GM12878 (cell line): Measurements from ENCODE around the gene ACTL8. TPM values are rescaled to one million over a fixed set of nuclear protein-coding genes. Genes with fewer than 3 reads are reported as not detected.

Experiments used
- ATAC-seq: fragments of 200-7000 bp; cut with Tn5 transposase; 3 replicates; pipeline ENCODE4 v1.9.1; 2020; ENCODE audit warnings: mild to moderate bottlenecking, moderate library complexity
- BruUV-seq: library from RNA; stranded (reverse); fragments of 400-500 nt; replicated peaks from 2 replicates; lab custom pipeline; 2021; lab: Mats Ljungman, UMichigan
- CTCF ChIA-PET: fragments of 300-600 bp; sonication (Branson Sonifier 250); formaldehyde crosslinking; extraction: SDS; loops from one replicate; lab custom pipeline; 2021; ENCODE audit warnings: inconsistent platforms; lab: Yijun Ruan, JAX
- POLR2A ChIA-PET: fragments of 350-600 bp; formaldehyde crosslinking; extraction: SDS; loops from one replicate; lab custom pipeline; 2021; ENCODE audit warnings: inconsistent platforms; lab: Charles Lee
- RAD21 ChIA-PET: fragments of 300-600 bp; sonication (Branson Sonifier 250); formaldehyde crosslinking; loops from one replicate; lab custom pipeline; 2023; ENCODE audit warnings: antibody characterized with exemption; ENCODE audit not compliant: unreplicated experiment; lab: Charles Lee
- SMC1A ChIA-PET: fragments of 300-600 bp; sonication (Branson Sonifier 250); formaldehyde crosslinking; loops from one replicate; lab custom pipeline; 2023; ENCODE audit not compliant: unreplicated experiment, uncharacterized antibody; lab: Charles Lee
- DNase-seq: peaks from one replicate; pipeline ENCODE4 v3.0.0-alpha.2; 2011; ENCODE audit warnings: low read depth, low spot score
- FAIRE-seq: peaks from 3 replicates; lab custom pipeline; 2011; peaks lifted over from hg19 to GRCh38; lab: Jason Lieb, UNC
- H2AFZ ChIP-seq: 2 replicates; pipeline ENCODE4 v1.6.0; 2011; ENCODE audit warnings: low read depth, low read length, control low read depth; ENCODE audit not compliant: control insufficient read depth
- H3K27ac ChIP-seq: 2 replicates; pipeline ENCODE4 v1.5.1; 2011; ENCODE audit warnings: control low read depth; ENCODE audit not compliant: control insufficient read depth, insufficient read depth
- H3K27me3 ChIP-seq, 2 experiments: replicated peaks in 1 of 2; 2 replicates each; pipeline versions ENCODE4 v1.6.0 to v1.6.1; 2011; ENCODE audit warnings: low read length in 1 of 2; ENCODE audit not compliant: control insufficient read depth in 2 of 2, insufficient read depth in 2 of 2
- H3K36me3 ChIP-seq, 2 experiments: 2 replicates each; pipeline ENCODE4 v1.5.1; 2011; ENCODE audit warnings: low read length in 1 of 2; ENCODE audit not compliant: control insufficient read depth in 2 of 2, insufficient read depth in 2 of 2
- H3K4me1 ChIP-seq: 2 replicates; pipeline ENCODE4 v1.6.1; 2011; ENCODE audit warnings: mild to moderate bottlenecking, low read length, moderate library complexity, mixed read lengths; ENCODE audit not compliant: control insufficient read depth, insufficient read depth
- H3K4me2 ChIP-seq: 2 replicates; pipeline ENCODE4 v1.6.0; 2011; ENCODE audit warnings: control low read depth; ENCODE audit not compliant: control insufficient read depth, insufficient read depth
- H3K4me3 ChIP-seq: fragments of 200-600 bp; sonication (generic); 2 replicates; pipeline ENCODE4 v1.5.1; 2016
- H3K79me2 ChIP-seq: 2 replicates; pipeline ENCODE4 v1.6.0; 2011; ENCODE audit warnings: low read length; ENCODE audit not compliant: control insufficient read depth, insufficient read depth
- H3K9ac ChIP-seq: 2 replicates; pipeline ENCODE4 v1.8.0; 2011; ENCODE audit warnings: low read length, control low read depth, mixed read lengths; ENCODE audit not compliant: control insufficient read depth, insufficient read depth
- H3K9me3 ChIP-seq: replicated peaks from 3 replicates; pipeline ENCODE4 v1.5.1; 2011; ENCODE audit warnings: mild to moderate bottlenecking, low read length; ENCODE audit not compliant: control insufficient read depth, insufficient read depth
- H4K20me1 ChIP-seq: 2 replicates; pipeline ENCODE4 v1.6.0; 2011; ENCODE audit not compliant: control insufficient read depth, insufficient read depth
- BMI1 ChIP-seq: fragments of 450-650 bp; IDR thresholded peaks from 2 replicates; pipeline ENCODE4 v1.6.1; 2016; ENCODE audit warnings: mild to moderate bottlenecking, moderate library complexity, borderline replicate concordance
- CEBPB ChIP-seq, 2 experiments: fragments of 150-350 bp in 1 of 2; IDR thresholded peaks; 2 replicates each; pipeline ENCODE4 v1.6.1; 2012 to 2014; ENCODE audit warnings: low read depth in 2 of 2, low read length in 2 of 2, borderline replicate concordance in 1 of 2, inconsistent platforms in 1 of 2
- EED ChIP-seq: sonication (generic); IDR thresholded peaks from 2 replicates; pipeline ENCODE4 v1.6.1; 2016; ENCODE audit warnings: antibody characterized with exemption, low read depth
- ESRRA ChIP-seq: IDR thresholded peaks from 2 replicates; pipeline ENCODE4 v1.6.1; 2012; ENCODE audit warnings: mild to moderate bottlenecking, low read length, improper control_type of control experiment
- HCFC1 ChIP-seq: fragments of 150-350 bp; IDR thresholded peaks from 2 replicates; pipeline ENCODE4 v1.6.1; 2014; ENCODE audit warnings: low read length
- IRF4 ChIP-seq: IDR thresholded peaks from 2 replicates; pipeline ENCODE4 v1.6.1; 2011; ENCODE audit warnings: low read depth, low read length
- MEF2B ChIP-seq: fragments of 450-650 bp; IDR thresholded peaks from 2 replicates; pipeline ENCODE4 v1.6.1; 2018; ENCODE audit warnings: mild to moderate bottlenecking, moderate library complexity; ENCODE audit not compliant: partially characterized antibody, poor library complexity, severe bottlenecking
- MTA3 ChIP-seq: IDR thresholded peaks from 2 replicates; pipeline ENCODE4 v1.6.1; 2012; ENCODE audit warnings: low read length, inconsistent platforms, borderline replicate concordance
- MYB ChIP-seq: fragments of 150-350 bp; IDR thresholded peaks from 2 replicates; pipeline ENCODE4 v1.6.1; 2014; ENCODE audit warnings: mild to moderate bottlenecking, low read depth, low read length, borderline replicate concordance
- SPI1 ChIP-seq: IDR thresholded peaks from 2 replicates; pipeline ENCODE4 v1.6.1; 2011; ENCODE audit warnings: low read depth, mild to moderate bottlenecking, low read length, moderate library complexity, borderline replicate concordance; ENCODE audit not compliant: insufficient read depth
- SREBF2 ChIP-seq: IDR thresholded peaks from 2 replicates; pipeline ENCODE4 v1.6.1; 2012; ENCODE audit warnings: mild to moderate bottlenecking, low read length
- ZNF24 ChIP-seq: fragments of 450-650 bp; IDR thresholded peaks from 2 replicates; pipeline ENCODE4 v1.6.1; 2017; ENCODE audit warnings: antibody characterized with exemption, mild to moderate bottlenecking
- WGBS: methylation state at CpG from one replicate; pipeline ENCODE4 v1.1.6; 2016; ENCODE audit warnings: low lambda C conversion rate; ENCODE audit not compliant: insufficient replicate concordance, insufficient coverage; ENCODE audit errors: missing lambda C conversion rate; 5-methylcytosine and 5-hydroxymethylcytosine counted together
- in situ Hi-C: fragments of 300-500 bp; cut with MboI; formaldehyde crosslinking; loops from 9 replicates; pipeline ENCODE4 v1.14.3; 2018; ENCODE audit warnings: mixed read lengths
- intact Hi-C: fragments of 100-400 bp; cut with micrococcal nuclease; formaldehyde crosslinking; loops from one replicate; pipeline ENCODE4 v1.14.2; 2022; ENCODE audit not compliant: unreplicated experiment
- polyA plus RNA-seq, 11 experiments: library from polyadenylated mRNA; depleted of rRNA in 4 of 11; unstranded in 6 of 11; stranded (reverse) in 5 of 11; fragments of >200 nt; fragmentation: Nextera tagmentation in 4 of 11; fragmentation: Illumina TruSeq in 1 of 11; extraction: Ambion mirVana in 4 of 11; extraction: Trizol in 1 of 11; gene quantifications; 1 replicate in 1 of 11; 2 replicates in 10 of 11; pipeline versions ENCODE4 v1.2.1 to v1.2.3, GENCODE V29; 2011 to 2016; ENCODE audit warnings: inconsistent platforms in 2 of 11, missing spikeins in 2 of 11, low read depth in 1 of 11
- total RNA-seq, 4 experiments: library from RNA; depleted of rRNA in 3 of 4; stranded (reverse); fragments of >200 nt in 3 of 4; fragmentation: Illumina TruSeq in 1 of 4; extraction: Trizol in 1 of 4; gene quantifications; 2 replicates each; pipeline versions ENCODE4 v1.2.1 to v1.2.3, GENCODE V29; 2013 to 2021
- TF ChIP-seq, protein P1 (sequence below): fragments of 450-650 bp; IDR thresholded peaks from 2 replicates; pipeline ENCODE4 v1.6.1; 2016; ENCODE audit warnings: mild to moderate bottlenecking
- TF ChIP-seq, protein P2 (sequence below): IDR thresholded peaks from 2 replicates; pipeline ENCODE4 v1.6.1; 2012; ENCODE audit warnings: mild to moderate bottlenecking, low read depth, low read length
- TF ChIP-seq, protein P3 (sequence below): IDR thresholded peaks from 2 replicates; pipeline ENCODE4 v1.6.1; 2012; ENCODE audit warnings: low read length, inconsistent platforms

ACTL8 gene
- total and polyA plus RNA-seq, 10 of the 15 experiments (the other 5 are each of a cell fraction or from before 2014, with no cell fraction given) = 0.05 to 0.27 TPM; not detected in 8

DNA sequence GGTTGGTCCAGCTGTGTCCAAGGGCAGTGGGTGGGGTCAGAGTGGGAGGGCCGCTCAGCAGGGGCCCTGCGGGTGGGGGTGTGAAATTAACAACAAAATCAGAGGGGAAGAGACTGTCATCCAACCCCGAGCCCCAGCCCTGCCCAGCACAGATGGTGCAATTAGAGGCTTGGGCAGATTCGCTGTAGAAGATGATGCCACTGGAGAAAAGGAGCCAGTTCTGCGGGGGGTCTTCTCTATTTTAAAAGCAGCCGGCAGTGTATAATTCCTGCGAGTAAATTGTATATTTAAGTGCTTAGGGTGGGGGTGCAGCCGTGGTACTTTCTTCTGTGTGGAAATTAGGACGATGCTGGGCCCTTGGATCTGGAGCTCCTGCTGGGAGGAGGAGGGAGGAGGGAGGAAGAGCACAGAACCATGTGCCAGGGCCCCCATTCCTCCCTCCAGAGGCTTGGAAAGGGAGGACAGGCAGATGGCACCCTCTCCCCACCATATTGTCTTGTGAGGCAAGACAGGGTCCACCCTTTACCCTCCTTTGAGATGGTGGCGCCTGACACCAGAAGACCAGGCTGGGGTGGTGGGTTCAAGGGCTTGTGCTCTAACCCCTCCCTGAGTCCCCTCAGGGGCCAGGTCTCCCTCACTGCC is 89.2 kb downstream of the ACTL8 start:
- no peak for ATAC-seq
- Histone ChIP-seq H2AFZ (no peak overlapping the region), H3K4me1 (no peaks in the 10 kb centered on the region), H3K9me3 (no peaks in the 10 kb centered on the region), H3K9ac (no peak overlapping the region), H3K4me2 (no peak overlapping the region), H3K36me3 (no peaks in the 10 kb centered on the region), H3K27me3 (no peaks in the 10 kb centered on the region; a peak in 2 of 4 replicates), H3K79me2 (no peaks in the 10 kb centered on the region), H3K4me3 (no peak overlapping the region)
- BruUV-seq = no TSS peak
- 23% methylated on average over 10 of the region's 10 CpGs for WGBS
- intact Hi-C loops (no loop called here), in situ Hi-C loops (no loop called here)
- SMC1A ChIA-PET = no interaction called here
- no peak for FAIRE-seq
- RAD21 ChIA-PET = no interaction called here
- POLR2A ChIA-PET = no interaction called here
- CTCF ChIA-PET = no interaction called here
- DNase-seq = no peak
- TF ChIP-seq, protein P1, sequence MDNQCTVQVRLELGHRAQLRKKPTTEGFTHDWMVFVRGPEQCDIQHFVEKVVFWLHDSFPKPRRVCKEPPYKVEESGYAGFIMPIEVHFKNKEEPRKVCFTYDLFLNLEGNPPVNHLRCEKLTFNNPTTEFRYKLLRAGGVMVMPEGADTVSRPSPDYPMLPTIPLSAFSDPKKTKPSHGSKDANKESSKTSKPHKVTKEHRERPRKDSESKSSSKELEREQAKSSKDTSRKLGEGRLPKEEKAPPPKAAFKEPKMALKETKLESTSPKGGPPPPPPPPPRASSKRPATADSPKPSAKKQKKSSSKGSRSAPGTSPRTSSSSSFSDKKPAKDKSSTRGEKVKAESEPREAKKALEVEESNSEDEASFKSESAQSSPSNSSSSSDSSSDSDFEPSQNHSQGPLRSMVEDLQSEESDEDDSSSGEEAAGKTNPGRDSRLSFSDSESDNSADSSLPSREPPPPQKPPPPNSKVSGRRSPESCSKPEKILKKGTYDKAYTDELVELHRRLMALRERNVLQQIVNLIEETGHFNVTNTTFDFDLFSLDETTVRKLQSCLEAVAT = no peak
- TF ChIP-seq ESRRA (no peak), SREBF2 (no peak), SPI1 (no peak), EED (no peak), BMI1 (no peak), MYB (no peak), HCFC1 (no peak), ZNF24 (no peak), MEF2B (no peak), MTA3 (no peak), IRF4 (no peak), CEBPB (IDR thresholded peaks at IDR 0.05; ENCODE audit: borderline replicate concordance in 1 of 2, low read depth in 2 of 2, low read length in 2 of 2) (no peak)
- TF ChIP-seq, protein P2, sequence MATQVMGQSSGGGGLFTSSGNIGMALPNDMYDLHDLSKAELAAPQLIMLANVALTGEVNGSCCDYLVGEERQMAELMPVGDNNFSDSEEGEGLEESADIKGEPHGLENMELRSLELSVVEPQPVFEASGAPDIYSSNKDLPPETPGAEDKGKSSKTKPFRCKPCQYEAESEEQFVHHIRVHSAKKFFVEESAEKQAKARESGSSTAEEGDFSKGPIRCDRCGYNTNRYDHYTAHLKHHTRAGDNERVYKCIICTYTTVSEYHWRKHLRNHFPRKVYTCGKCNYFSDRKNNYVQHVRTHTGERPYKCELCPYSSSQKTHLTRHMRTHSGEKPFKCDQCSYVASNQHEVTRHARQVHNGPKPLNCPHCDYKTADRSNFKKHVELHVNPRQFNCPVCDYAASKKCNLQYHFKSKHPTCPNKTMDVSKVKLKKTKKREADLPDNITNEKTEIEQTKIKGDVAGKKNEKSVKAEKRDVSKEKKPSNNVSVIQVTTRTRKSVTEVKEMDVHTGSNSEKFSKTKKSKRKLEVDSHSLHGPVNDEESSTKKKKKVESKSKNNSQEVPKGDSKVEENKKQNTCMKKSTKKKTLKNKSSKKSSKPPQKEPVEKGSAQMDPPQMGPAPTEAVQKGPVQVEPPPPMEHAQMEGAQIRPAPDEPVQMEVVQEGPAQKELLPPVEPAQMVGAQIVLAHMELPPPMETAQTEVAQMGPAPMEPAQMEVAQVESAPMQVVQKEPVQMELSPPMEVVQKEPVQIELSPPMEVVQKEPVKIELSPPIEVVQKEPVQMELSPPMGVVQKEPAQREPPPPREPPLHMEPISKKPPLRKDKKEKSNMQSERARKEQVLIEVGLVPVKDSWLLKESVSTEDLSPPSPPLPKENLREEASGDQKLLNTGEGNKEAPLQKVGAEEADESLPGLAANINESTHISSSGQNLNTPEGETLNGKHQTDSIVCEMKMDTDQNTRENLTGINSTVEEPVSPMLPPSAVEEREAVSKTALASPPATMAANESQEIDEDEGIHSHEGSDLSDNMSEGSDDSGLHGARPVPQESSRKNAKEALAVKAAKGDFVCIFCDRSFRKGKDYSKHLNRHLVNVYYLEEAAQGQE = no peak
- TF ChIP-seq, protein P3, sequence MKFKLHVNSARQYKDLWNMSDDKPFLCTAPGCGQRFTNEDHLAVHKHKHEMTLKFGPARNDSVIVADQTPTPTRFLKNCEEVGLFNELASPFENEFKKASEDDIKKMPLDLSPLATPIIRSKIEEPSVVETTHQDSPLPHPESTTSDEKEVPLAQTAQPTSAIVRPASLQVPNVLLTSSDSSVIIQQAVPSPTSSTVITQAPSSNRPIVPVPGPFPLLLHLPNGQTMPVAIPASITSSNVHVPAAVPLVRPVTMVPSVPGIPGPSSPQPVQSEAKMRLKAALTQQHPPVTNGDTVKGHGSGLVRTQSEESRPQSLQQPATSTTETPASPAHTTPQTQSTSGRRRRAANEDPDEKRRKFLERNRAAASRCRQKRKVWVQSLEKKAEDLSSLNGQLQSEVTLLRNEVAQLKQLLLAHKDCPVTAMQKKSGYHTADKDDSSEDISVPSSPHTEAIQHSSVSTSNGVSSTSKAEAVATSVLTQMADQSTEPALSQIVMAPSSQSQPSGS = no peak
- TF ChIP-seq, all 136 proteins: peak for 0
- no peaks in the 10 kb centered on the region for H4K20me1 ChIP-seq
- no peak overlapping the region for H3K27ac ChIP-seq
